ENCODE measurements around the gene MYH7. TPM values are rescaled to one million over a fixed set of nuclear protein-coding genes. Genes with fewer than 3 reads are reported as not detected.
"Not testable (repeated sequence)": the region's sequence is repeated elsewhere in the genome, so short reads cannot be mapped to it uniquely, and the experiment has no call there.

MYH7 gene
- total RNA-seq, 1 donor from 2014 or later, result 12,717 TPM

- ATAC-seq (no peak), DNase-seq (no peak)
- intact Hi-C loops (cut with micrococcal nuclease), result no loop called here
Observed at GRCh38 chr14:23398348-23398747, 37.1 kb downstream of the MYH7 start.

GRCh38 chr14:23396781-23397407, 38.6 kb downstream of the MYH7 start:
- DNase-seq (no peak), ATAC-seq (no peak)
- intact Hi-C loops (cut with micrococcal nuclease), result no loop called here

GRCh38 chr14:23396126-23396525, 39.3 kb downstream of the MYH7 start:
- no peak for ATAC-seq

GRCh38 chr14:23392613-23393012, 42.8 kb downstream of the MYH7 start:
- intact Hi-C loops (cut with micrococcal nuclease), result no loop called here
- ATAC-seq (no peak), DNase-seq (no peak)

More at GRCh38 chr14:23396126-23396525, 39.3 kb downstream of the MYH7 start:
- DNase-seq, result no peak
- intact Hi-C loops (cut with micrococcal nuclease), result no loop called here

GRCh38 chr14:23389871-23390270, 45.6 kb downstream of the MYH7 start:
- ATAC-seq, result peak; percentile 2
- intact Hi-C loops (cut with micrococcal nuclease); DNase-seq: not testable (repeated sequence)

- ATAC-seq, result no peak
- no peak for DNase-seq
- intact Hi-C loops (cut with micrococcal nuclease), result no loop called here
Observed at GRCh38 chr14:23389396-23389795, 46.1 kb downstream of the MYH7 start.

GRCh38 chr14:23388996-23389395, 46.5 kb downstream of the MYH7 start:
- peak; percentile 1 for ATAC-seq
- intact Hi-C loops (cut with micrococcal nuclease), result no loop called here
- no peak for DNase-seq

GRCh38 chr14:23387916-23388882, 47.3 kb downstream of the MYH7 start:
- intact Hi-C loops (cut with micrococcal nuclease), result no loop called here
- DNase-seq (no peak), ATAC-seq (peak; percentile 0)

- DNase-seq (no peak), ATAC-seq (no peak)
- intact Hi-C loops (cut with micrococcal nuclease), result no loop called here
Observed at GRCh38 chr14:23386999-23387398, 48.5 kb downstream of the MYH7 start.

- ATAC-seq; DNase-seq; intact Hi-C loops (cut with micrococcal nuclease): not testable (repeated sequence)
Observed at GRCh38 chr14:23386266-23386657, 49.2 kb downstream of the MYH7 start.

GRCh38 chr14:23385642-23386265, 49.7 kb downstream of the MYH7 start:
- ATAC-seq (no peak), DNase-seq (no peak)
- intact Hi-C loops (cut with micrococcal nuclease), result no loop called here

GRCh38 chr14:23385244-23385641, 50.2 kb downstream of the MYH7 start:
- DNase-seq (no peak), ATAC-seq (no peak)
- intact Hi-C loops (cut with micrococcal nuclease), result no loop called here

GRCh38 chr14:23384364-23385080, 50.9 kb downstream of the MYH7 start:
- intact Hi-C loops (cut with micrococcal nuclease), result no loop called here
- ATAC-seq (no peak), DNase-seq (no peak)

GRCh38 chr14:23382731-23383440, 52.6 kb downstream of the MYH7 start:
- ATAC-seq, result no peak
- intact Hi-C loops (cut with micrococcal nuclease), result no loop called here
- no peak for DNase-seq

GRCh38 chr14:23382276-23382675, 53.2 kb downstream of the MYH7 start:
- DNase-seq (no peak), ATAC-seq (no peak)
- intact Hi-C loops (cut with micrococcal nuclease), result no loop called here

- ATAC-seq, result no peak
- intact Hi-C loops (cut with micrococcal nuclease), result no loop called here
Observed at GRCh38 chr14:23381871-23382270, 53.6 kb downstream of the MYH7 start.

GRCh38 chr14:23380976-23381375, 54.5 kb downstream of the MYH7 start:
- intact Hi-C loops (cut with micrococcal nuclease), result no loop called here
- no peak for DNase-seq
- no peak for ATAC-seq

More at GRCh38 chr14:23381871-23382270, 53.6 kb downstream of the MYH7 start:
- DNase-seq, result no peak

GRCh38 chr14:23380197-23380914, 55.1 kb downstream of the MYH7 start:
- intact Hi-C loops (cut with micrococcal nuclease), result no loop called here

More at GRCh38 chr14:23380197-23380914, 55.1 kb downstream of the MYH7 start:
- ATAC-seq, result peak; percentile 13
- DNase-seq, result no peak
